Smooth muscle cell (in vitro differentiated cells): ENCODE data around the gene FNTB. TPM values are rescaled to one million over a fixed set of nuclear protein-coding genes. Genes with fewer than 3 reads are reported as not detected.
"Not testable (repeated sequence)": the region's sequence is repeated elsewhere in the genome, so short reads cannot be mapped to it uniquely, and the experiment has no call there.

Experiments used
- DNase-seq: peaks from one replicate; lab custom pipeline; 2025; ENCODE audit not compliant: unreplicated experiment; lab: John Stamatoyannopoulos, UW
- H2AFZ ChIP-seq: fragments of 200-600 bp; sonication (generic); 2 replicates; pipeline ENCODE4 v1.6.0; 2016; ENCODE audit warnings: antibody characterized with exemption, low read depth, mild to moderate bottlenecking
- H3F3A ChIP-seq: fragments of 200-600 bp; sonication (generic); 2 replicates; pipeline ENCODE4 v1.6.0; 2017; ENCODE audit warnings: antibody characterized with exemption, low read depth
- H3K27ac ChIP-seq: fragments of 200-600 bp; sonication (generic); 2 replicates; pipeline ENCODE4 v1.5.1; 2016; ENCODE audit warnings: low read depth, mild to moderate bottlenecking
- H3K27me3 ChIP-seq: fragments of 200-600 bp; sonication (generic); 2 replicates; pipeline ENCODE4 v1.6.1; 2016; ENCODE audit warnings: low read depth, mild to moderate bottlenecking
- H3K36me3 ChIP-seq: fragments of 200-600 bp; sonication (generic); 2 replicates; pipeline ENCODE4 v1.5.1; 2016; ENCODE audit warnings: low read depth
- H3K4me1 ChIP-seq: fragments of 200-600 bp; sonication (generic); 2 replicates; pipeline ENCODE4 v1.5.1; 2016; ENCODE audit warnings: low read depth
- H3K4me2 ChIP-seq: fragments of 200-600 bp; sonication (generic); 2 replicates; pipeline ENCODE4 v1.6.0; 2016; ENCODE audit warnings: mild to moderate bottlenecking
- H3K4me3 ChIP-seq: fragments of 200-600 bp; sonication (generic); 2 replicates; pipeline ENCODE4 v1.5.1; 2016; ENCODE audit warnings: mild to moderate bottlenecking
- H3K79me2 ChIP-seq: fragments of 200-600 bp; sonication (generic); 2 replicates; pipeline ENCODE4 v1.6.0; 2016; ENCODE audit warnings: low read depth, mild to moderate bottlenecking
- H3K9ac ChIP-seq: fragments of 200-600 bp; sonication (generic); 2 replicates; pipeline ENCODE4 v1.6.0; 2016; ENCODE audit warnings: low read depth
- H3K9me3 ChIP-seq: fragments of 200-600 bp; sonication (generic); replicated peaks from 2 replicates; pipeline ENCODE4 v1.5.1; 2016; ENCODE audit warnings: low read depth
- H4K20me1 ChIP-seq: fragments of 200-600 bp; sonication (generic); 2 replicates; pipeline ENCODE4 v1.6.0; 2016; ENCODE audit warnings: low read depth
- WGBS: methylation state at CpG from one replicate; pipeline ENCODE4 v1.1.7; 2016; ENCODE audit warnings: low lambda C conversion rate; 5-methylcytosine and 5-hydroxymethylcytosine counted together
- polyA plus RNA-seq: library from polyadenylated mRNA; unstranded; fragments of >200 nt; fragmentation: Nextera tagmentation; extraction: Ambion mirVana; gene quantifications from 2 replicates; pipeline ENCODE4 v1.2.1, GENCODE V29; 2016
- total RNA-seq: library from RNA; depleted of rRNA; stranded (reverse); fragments of >200 nt; gene quantifications from 2 replicates; pipeline ENCODE4 v1.2.3, GENCODE V29; 2014
- TF ChIP-seq, protein P1 (sequence below): fragments of 200-600 bp; sonication (generic); IDR thresholded peaks from 2 replicates; pipeline ENCODE4 v1.5.1; 2017; ENCODE audit warnings: borderline replicate concordance, mild to moderate bottlenecking, antibody characterized with exemption; ENCODE audit not compliant: insufficient read depth, poor library complexity, severe bottlenecking

FNTB gene
- total and polyA plus RNA-seq, 2 experiments from 2014 or later, result 9.3 to 16.3 TPM

DNA sequence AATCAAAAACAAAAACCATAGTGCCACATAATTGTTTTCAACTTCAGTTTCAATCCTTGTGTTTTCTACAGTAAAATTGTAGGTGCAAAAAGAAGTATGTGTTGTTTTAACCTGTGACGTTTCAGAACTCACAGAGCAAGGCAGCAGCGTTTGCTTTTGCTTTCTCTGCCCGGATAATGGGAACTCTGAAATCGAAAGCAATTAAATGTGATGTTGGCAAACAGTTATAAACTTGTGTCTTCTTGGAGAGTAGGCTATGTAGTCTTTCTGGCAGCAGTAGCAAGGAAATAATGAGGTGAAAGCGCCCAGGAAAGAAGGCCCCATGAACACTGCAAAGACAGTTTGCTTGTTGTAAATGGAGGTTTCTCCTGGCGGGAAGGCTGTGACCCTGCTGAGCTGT lies 39.1 kb downstream of the FNTB start:
- Histone ChIP-seq H3K36me3 (no peaks in the 10 kb centered on the region), H3F3A (no peaks in the 10 kb centered on the region), H3K9me3 (no peaks in the 10 kb centered on the region), H3K79me2 (no peaks in the 10 kb centered on the region), H3K4me3 (no peak overlapping the region), H3K9ac (no peak overlapping the region), H3K27me3 (no peaks in the 10 kb centered on the region), H4K20me1 (peaks cover 20% of the 10 kb centered on the region), H3K4me1 (no peaks in the 10 kb centered on the region), H2AFZ (no peak overlapping the region), H3K4me2 (no peak overlapping the region), H3K27ac (no peak overlapping the region)
- TF ChIP-seq, protein P1, sequence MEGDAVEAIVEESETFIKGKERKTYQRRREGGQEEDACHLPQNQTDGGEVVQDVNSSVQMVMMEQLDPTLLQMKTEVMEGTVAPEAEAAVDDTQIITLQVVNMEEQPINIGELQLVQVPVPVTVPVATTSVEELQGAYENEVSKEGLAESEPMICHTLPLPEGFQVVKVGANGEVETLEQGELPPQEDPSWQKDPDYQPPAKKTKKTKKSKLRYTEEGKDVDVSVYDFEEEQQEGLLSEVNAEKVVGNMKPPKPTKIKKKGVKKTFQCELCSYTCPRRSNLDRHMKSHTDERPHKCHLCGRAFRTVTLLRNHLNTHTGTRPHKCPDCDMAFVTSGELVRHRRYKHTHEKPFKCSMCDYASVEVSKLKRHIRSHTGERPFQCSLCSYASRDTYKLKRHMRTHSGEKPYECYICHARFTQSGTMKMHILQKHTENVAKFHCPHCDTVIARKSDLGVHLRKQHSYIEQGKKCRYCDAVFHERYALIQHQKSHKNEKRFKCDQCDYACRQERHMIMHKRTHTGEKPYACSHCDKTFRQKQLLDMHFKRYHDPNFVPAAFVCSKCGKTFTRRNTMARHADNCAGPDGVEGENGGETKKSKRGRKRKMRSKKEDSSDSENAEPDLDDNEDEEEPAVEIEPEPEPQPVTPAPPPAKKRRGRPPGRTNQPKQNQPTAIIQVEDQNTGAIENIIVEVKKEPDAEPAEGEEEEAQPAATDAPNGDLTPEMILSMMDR, result no peak
- 95% methylated on average over 6 of the region's 6 CpGs for WGBS
- DNase-seq, result no peak

DNA sequence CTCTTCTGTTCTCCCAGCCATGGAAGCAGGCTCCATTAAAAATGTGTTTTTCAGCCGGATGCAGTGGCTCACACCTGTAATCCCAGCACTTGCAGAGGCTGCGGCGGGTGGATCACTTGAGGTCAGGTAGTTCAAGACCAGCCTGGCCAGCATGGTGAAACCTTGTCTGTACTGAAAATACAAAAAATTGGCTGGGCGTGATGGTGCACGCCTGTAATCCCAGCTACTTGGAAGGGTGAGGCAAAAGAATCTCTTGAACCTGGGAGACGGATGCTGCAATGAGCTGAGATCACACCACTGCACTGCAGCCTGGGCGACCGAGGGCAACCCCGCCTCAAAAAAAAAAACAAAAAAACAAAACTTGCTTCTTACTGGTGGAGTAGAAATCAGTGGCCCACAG lies 39.8 kb downstream of the FNTB start:
- no peak overlapping the region for H3K4me3 ChIP-seq
- H3K27ac ChIP-seq, result no peak overlapping the region
- no peaks in the 10 kb centered on the region for H3K4me1 ChIP-seq
- no peaks in the 10 kb centered on the region for H3K27me3 ChIP-seq
- no peaks in the 10 kb centered on the region for H3K9me3 ChIP-seq
- TF ChIP-seq, protein P1, result no peak
- no peak for DNase-seq
- H2AFZ ChIP-seq, result no peak overlapping the region
- no peak overlapping the region for H3K9ac ChIP-seq
- H4K20me1 ChIP-seq, result peaks cover 20% of the 10 kb centered on the region
- WGBS, result 92% methylated on average over 9 of the region's 9 CpGs
- no peaks in the 10 kb centered on the region for H3K36me3 ChIP-seq
- no peak overlapping the region for H3K4me2 ChIP-seq
- H3F3A ChIP-seq, result no peaks in the 10 kb centered on the region
- no peaks in the 10 kb centered on the region for H3K79me2 ChIP-seq

DNA sequence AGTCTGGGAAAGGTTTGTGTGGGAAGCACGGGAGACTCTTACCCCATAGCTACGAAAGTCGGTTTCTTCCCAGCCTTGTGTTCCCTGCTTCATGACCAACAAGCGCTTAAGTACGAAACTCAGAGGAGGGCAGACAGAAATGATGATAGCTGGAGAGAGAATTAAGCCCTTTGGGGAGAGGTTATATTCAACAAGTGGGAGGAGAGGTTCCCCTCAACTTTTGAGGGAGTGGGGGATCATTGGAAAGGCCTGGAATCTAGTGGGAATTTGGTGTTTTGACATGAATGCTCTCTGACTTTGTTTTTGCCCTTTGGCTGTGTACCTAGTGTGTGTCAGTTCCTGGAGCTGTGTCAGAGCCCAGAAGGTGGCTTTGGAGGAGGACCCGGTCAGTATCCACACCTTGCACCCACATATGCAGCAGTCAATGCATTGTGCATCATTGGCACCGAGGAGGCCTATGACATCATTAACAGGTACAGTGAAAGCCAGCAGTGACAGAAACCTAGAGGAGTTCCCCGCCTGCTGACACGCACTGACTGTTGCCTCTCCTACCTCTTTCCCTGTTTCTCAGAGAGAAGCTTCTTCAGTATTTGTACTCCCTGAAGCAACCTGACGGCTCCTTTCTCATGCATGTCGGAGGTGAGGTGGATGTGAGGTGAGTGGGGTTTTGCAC lies 40.6 kb downstream of the FNTB start:
- Histone ChIP-seq H3K4me3 (no peak overlapping the region), H3F3A (no peaks in the 10 kb centered on the region), H3K4me1 (no peaks in the 10 kb centered on the region), H3K36me3 (no peaks in the 10 kb centered on the region), H3K79me2 (no peaks in the 10 kb centered on the region), H2AFZ (no peak overlapping the region), H3K9me3 (no peaks in the 10 kb centered on the region), H3K9ac (no peak overlapping the region), H3K27ac (no peak overlapping the region), H3K27me3 (no peaks in the 10 kb centered on the region), H4K20me1 (peaks cover 20% of the 10 kb centered on the region), H3K4me2 (no peak overlapping the region)
- TF ChIP-seq, protein P1, result no peak
- no peak for DNase-seq
- WGBS, result 93% methylated on average over 11 of the region's 11 CpGs

DNA sequence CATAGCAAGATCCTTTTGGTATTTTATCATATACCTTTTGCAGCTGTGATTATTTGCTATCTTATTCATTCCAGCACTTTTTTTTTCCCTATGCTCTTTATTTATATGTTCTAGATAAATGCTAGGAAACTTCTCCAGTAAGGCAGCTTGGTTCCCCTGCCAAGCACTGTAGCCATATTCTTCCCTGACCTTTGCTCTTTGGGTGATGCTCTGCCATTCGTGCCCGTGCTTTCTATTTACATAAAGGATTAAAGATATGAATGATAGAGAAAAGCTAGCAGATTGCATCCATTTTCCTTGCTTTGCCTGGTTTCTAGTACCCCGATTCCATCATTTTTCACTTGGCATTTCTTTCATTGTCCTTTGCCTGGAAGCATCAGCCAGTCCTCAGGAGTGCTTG lies 42.2 kb downstream of the FNTB start:
- no peaks in the 10 kb centered on the region for H3K27me3 ChIP-seq
- no peak overlapping the region for H2AFZ ChIP-seq
- H3K4me2 ChIP-seq, result no peak overlapping the region
- H3K4me3 ChIP-seq, result no peak overlapping the region
- no peak for DNase-seq
- no peaks in the 10 kb centered on the region for H3K4me1 ChIP-seq
- no peaks in the 10 kb centered on the region for H3K9me3 ChIP-seq
- no peaks in the 10 kb centered on the region for H3F3A ChIP-seq
- H3K36me3 ChIP-seq, result peaks cover 11% of the 10 kb centered on the region
- 90% methylated on average over 3 of the region's 3 CpGs for WGBS
- no peak overlapping the region for H3K9ac ChIP-seq
- no peaks in the 10 kb centered on the region for H3K79me2 ChIP-seq
- H3K27ac ChIP-seq, result no peak overlapping the region
- TF ChIP-seq, protein P1, result no peak
- H4K20me1 ChIP-seq, result peaks cover 14% of the 10 kb centered on the region

DNA sequence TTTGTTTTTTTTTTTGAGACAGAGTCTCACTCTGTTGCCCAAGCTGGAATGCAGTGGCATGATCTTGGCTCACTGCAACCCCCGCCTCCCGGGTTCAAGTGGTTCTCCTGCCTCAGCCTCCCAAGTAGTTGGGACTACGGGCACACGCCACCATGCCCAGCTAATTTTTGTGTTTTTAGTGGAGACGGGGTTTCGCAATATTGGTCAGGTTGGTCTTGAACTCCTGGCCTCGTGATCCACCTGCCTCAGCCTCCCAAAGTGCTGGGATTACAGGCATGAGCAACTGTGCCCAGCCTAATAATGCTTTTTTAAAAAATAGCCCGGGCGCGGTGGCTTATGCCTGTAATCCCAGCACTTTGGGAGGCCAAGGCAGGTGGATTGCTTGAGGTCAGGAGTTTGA lies 44.6 kb downstream of the FNTB start:
- H3K27me3 ChIP-seq, H3K27ac ChIP-seq, H3F3A ChIP-seq, H3K9ac ChIP-seq, H4K20me1 ChIP-seq, H3K9me3 ChIP-seq, H3K4me3 ChIP-seq, H3K4me2 ChIP-seq, DNase-seq, H2AFZ ChIP-seq, H3K4me1 ChIP-seq, H3K79me2 ChIP-seq: not testable (repeated sequence)
- WGBS, result 93% methylated on average over 10 of the region's 10 CpGs
- peaks cover 11% of the 10 kb centered on the region for H3K36me3 ChIP-seq
